Melanocyte of skin (primary cell): Measurements from ENCODE around the gene PLK1. TPM values are rescaled to one million over a fixed set of nuclear protein-coding genes. Genes with fewer than 3 reads are reported as not detected.

Experiments used
- total RNA-seq, 2 donors: library from RNA; depleted of rRNA; stranded (reverse); fragments of >200 nt; gene quantifications; 2 replicates each; pipeline ENCODE4 v1.2.3, GENCODE V29; 2012

The PLK1 gene
- total RNA-seq: 10 to 100 TPM; 31.3 to 61.6 TPM

DNA sequence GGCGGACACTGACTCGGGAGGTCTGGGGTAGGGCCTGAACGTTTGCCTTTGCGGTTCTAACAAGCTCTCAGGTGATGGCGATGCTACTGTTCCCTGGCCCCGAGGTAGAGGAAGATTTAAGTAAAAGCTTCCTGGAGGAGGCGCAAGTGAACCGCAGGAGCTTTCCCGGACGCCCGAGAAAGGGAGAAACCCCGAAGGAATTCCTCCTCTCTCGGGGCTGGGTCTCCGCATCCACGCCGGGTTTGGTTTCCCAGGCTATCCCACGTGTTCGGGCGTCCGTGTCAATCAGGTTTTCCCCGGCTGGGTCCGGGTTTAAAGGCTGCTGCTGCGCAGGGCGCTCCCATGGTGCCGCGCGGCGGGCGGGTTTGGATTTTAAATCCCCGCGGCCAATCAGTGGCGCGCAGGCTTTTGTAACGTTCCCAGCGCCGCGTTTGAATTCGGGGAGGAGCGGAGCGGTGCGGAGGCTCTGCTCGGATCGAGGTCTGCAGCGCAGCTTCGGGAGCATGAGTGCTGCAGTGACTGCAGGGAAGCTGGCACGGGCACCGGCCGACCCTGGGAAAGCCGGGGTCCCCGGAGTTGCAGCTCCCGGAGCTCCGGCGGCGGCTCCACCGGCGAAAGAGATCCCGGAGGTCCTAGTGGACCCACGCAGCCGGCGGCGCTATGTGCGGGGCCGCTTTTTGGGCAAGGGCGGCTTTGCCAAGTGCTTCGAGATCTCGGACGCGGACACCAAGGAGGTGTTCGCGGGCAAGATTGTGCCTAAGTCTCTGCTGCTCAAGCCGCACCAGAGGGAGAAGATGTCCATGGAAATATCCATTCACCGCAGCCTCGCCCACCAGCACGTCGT lies at the start of gene PLK1:
PLK1 (plus strand) TSS at position 460 of the 844 bp plus-strand sequence; CDS start at position 504, 44 bp downstream.

DNA sequence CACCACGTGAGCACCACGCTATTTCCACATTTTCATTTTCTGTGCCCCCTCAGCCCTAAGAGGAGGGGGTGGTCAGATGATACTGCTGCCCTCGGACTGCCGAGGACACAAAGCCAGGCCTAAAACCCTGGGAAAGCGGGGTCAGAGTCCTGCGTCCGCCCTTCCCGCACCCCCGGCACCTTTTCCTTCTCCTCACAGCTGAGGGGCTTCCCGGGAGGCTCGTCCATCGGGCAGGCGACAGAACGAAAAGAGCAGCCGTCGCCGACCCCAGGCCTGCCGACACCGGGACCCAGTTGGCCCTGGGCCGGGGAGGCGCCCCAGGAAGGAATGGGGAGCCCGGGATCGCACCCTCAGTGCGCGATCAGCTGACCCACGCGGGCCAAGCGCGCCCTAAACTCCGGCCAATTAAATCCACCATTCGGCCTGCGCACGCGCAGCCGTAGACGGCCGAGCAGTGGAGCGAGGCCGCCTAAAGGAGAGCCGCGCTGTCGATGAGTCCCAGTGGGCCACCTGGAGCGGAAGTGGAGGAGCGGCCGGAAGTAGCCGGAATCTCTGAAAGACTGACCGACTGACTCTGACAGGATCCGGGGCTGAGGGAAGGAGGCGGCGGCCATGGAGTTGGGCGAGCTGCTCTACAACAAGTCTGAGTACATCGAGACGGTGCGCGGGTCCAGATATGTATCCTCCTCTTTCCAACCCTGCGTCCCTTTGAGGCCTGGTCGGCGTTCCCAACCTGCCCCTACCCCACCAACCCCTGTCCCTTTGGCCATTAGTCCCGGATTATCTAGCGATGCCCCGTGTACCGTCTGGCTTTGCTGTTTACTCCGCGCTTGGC lies 37.5 kb upstream of the PLK1 start, which contains the start of the genes DCTN5 and PALB2:
DCTN5 (plus strand) TSS at position 536 of the 835 bp plus-strand sequence; CDS start at position 613, 77 bp downstream.
PALB2 (minus strand) TSS at position 380 of the 835 bp plus-strand sequence; CDS start at position 227, 153 bp downstream.

DNA sequence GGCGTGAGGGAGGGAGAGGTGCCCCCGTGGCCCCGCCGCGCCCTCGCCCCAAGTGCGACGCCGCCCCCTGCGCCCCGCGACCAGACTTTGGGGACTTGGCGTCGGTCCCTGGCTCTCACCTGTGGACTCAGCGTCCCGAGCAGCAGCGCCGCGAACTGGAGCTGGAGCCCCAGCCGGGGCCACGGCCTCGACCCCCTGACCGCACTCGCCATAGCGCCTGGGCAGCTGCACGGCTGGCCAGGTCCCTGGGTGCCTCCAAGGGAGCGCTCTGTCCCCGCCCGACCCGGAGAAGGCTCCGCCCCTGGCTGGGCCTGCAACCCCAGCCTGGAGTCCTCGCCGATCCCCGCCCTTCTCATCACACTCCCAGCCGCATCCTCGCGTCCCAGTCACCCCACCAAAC lies 34.3 kb downstream of the PLK1 start, which contains the start of gene ERN2:
ERN2 (minus strand) TSS at position 247 of the 400 bp plus-strand sequence; CDS start at position 212, 35 bp downstream.

Other genes starting within 250 kb of the PLK1 start
- gene COG7, start 225.7 kb upstream of the PLK1 start, total RNA-seq: 10 to 100 TPM; 18.6 to 21.7 TPM
- 10 to 100 TPM; 28.2 to 41.6 TPM for gene GGA2, start 168.4 kb upstream of the PLK1 start, total RNA-seq
- 10 to 100 TPM; 45.8 to 57.9 TPM for gene EARS2, start 121.5 kb upstream of the PLK1 start, total RNA-seq
- gene UBFD1, start 121.2 kb upstream of the PLK1 start, total RNA-seq: 10 to 100 TPM; 86.7 to 93.2 TPM
- gene NDUFAB1, start 82.6 kb upstream of the PLK1 start, total RNA-seq: 100 to 1,000 TPM; 102 to 142 TPM
- gene PALB2, start 37.6 kb upstream of the PLK1 start, total RNA-seq: 10 to 100 TPM; 17.9 to 23.3 TPM
- gene DCTN5, start 37.4 kb upstream of the PLK1 start, total RNA-seq: 10 to 100 TPM; 48.2 to 62.6 TPM
- gene ERN2, start 34.3 kb downstream of the PLK1 start, total RNA-seq: not detected
- not detected for gene CHP2, start 76.1 kb downstream of the PLK1 start, total RNA-seq
- 1 to 10 TPM; 1.0 to 5.3 TPM for gene PRKCB, start 157.1 kb downstream of the PLK1 start, total RNA-seq